H1 (cell line): Measurements from ENCODE around the gene DAPK1. TPM values are rescaled to one million over a fixed set of nuclear protein-coding genes. Genes with fewer than 3 reads are reported as not detected.
A peak's percentile ranks its signal among the peaks of the same experiment; 100 is the strongest.

Experiments used
- CTCF ChIA-PET: fragments of 300-600 bp; sonication (Branson Sonifier 250); formaldehyde crosslinking; loops from one replicate; lab custom pipeline; 2021; ENCODE audit not compliant: partially characterized antibody; lab: Charles Lee
- POLR2A ChIA-PET: fragments of 300-600 bp; sonication (Branson Sonifier 250); formaldehyde crosslinking; loops from one replicate; lab custom pipeline; 2021; ENCODE audit warnings: inconsistent platforms; ENCODE audit not compliant: partially characterized antibody; lab: Charles Lee
- DNase-seq, 2 experiments: peaks; one replicate each; pipeline versions ENCODE4 v3.0.0 to v3.0.0-alpha.2; 2010 to 2022; ENCODE audit warnings: low spot score in 2 of 2, low read depth in 1 of 2, mixed read lengths in 1 of 2
- FAIRE-seq: peaks from 2 replicates; lab custom pipeline; 2011; peaks lifted over from hg19 to GRCh38; lab: Jason Lieb, UNC
- H2AFZ ChIP-seq: 2 replicates; pipeline ENCODE4 v1.8.1; 2012; ENCODE audit warnings: low read length, inconsistent platforms
- H2AK5ac ChIP-seq: 2 replicates; pipeline ENCODE4 v1.6.1; 2013; ENCODE audit warnings: low read depth, low read length
- H2BK120ac ChIP-seq: replicated peaks from 2 replicates; pipeline ENCODE3; 2013; ENCODE audit warnings: low read depth, low read length, inconsistent platforms
- H2BK12ac ChIP-seq: 2 replicates; pipeline ENCODE4 v1.6.1; 2013; ENCODE audit warnings: low read depth, low read length
- H2BK15ac ChIP-seq: 2 replicates; pipeline ENCODE4 v1.6.1; 2013; ENCODE audit warnings: low read length
- H2BK20ac ChIP-seq: 2 replicates; pipeline ENCODE4 v1.6.1; 2013; ENCODE audit warnings: low read length
- H2BK5ac ChIP-seq: 2 replicates; pipeline ENCODE4 v1.6.1; 2013; ENCODE audit warnings: low read depth, low read length
- H3K14ac ChIP-seq: 2 replicates; pipeline ENCODE4 v1.6.1; 2013; ENCODE audit warnings: inconsistent platforms; ENCODE audit not compliant: insufficient read length
- H3K18ac ChIP-seq: 2 replicates; pipeline ENCODE4 v1.6.1; 2013; ENCODE audit warnings: low read length; ENCODE audit errors: extremely low read depth
- H3K23ac ChIP-seq: 2 replicates; pipeline ENCODE4 v1.6.1; 2013; ENCODE audit warnings: inconsistent platforms; ENCODE audit not compliant: insufficient read length
- H3K23me2 ChIP-seq: 2 replicates; pipeline ENCODE4 v1.6.1; 2013; ENCODE audit warnings: low read depth, low read length
- H3K27ac ChIP-seq: 2 replicates; pipeline ENCODE4 v1.6.1; 2011; ENCODE audit warnings: low read depth, low read length, inconsistent platforms
- H3K27me3 ChIP-seq, 4 experiments: replicated peaks in 1 of 4; 1 replicate in 1 of 4; 2 replicates in 3 of 4; pipeline versions ENCODE4 v1.6.1 to v1.8.1; 2011 to 2013; ENCODE audit warnings: low read length in 3 of 4, mild to moderate bottlenecking in 3 of 4, inconsistent platforms in 2 of 4, mixed read lengths in 2 of 4, moderate library complexity in 1 of 4; ENCODE audit not compliant: control insufficient read depth in 3 of 4, insufficient read depth in 3 of 4; ENCODE audit errors: extremely low read depth in 1 of 4
- H3K36me3 ChIP-seq, 4 experiments: 2 replicates each; pipeline versions ENCODE4 v1.6.1 to v1.8.1; 2011 to 2013; ENCODE audit warnings: mild to moderate bottlenecking in 4 of 4, low read length in 3 of 4, moderate library complexity in 2 of 4, control low read depth in 1 of 4, inconsistent platforms in 1 of 4; ENCODE audit not compliant: insufficient read depth in 4 of 4, control insufficient read depth in 2 of 4
- H3K4ac ChIP-seq: replicated peaks from 2 replicates; pipeline ENCODE3; 2013; ENCODE audit warnings: low read length, low read depth, mixed read lengths, inconsistent platforms; ENCODE audit not compliant: insufficient read length
- H3K4me1 ChIP-seq, 4 experiments: replicated peaks in 1 of 4; 1 replicate in 1 of 4; 2 replicates in 3 of 4; pipeline versions ENCODE4 v1.6.1 to v1.8.1; 2011 to 2013; ENCODE audit warnings: low read length in 3 of 4, inconsistent platforms in 2 of 4, mixed read lengths in 1 of 4; ENCODE audit not compliant: insufficient read depth in 4 of 4, control insufficient read depth in 3 of 4
- H3K4me2 ChIP-seq, 2 experiments: 2 replicates each; pipeline versions ENCODE4 v1.6.1 to v1.8.1; 2011 to 2013; ENCODE audit warnings: low read depth in 2 of 2, low read length in 2 of 2, control low read depth in 1 of 2, inconsistent platforms in 1 of 2, mild to moderate bottlenecking in 1 of 2; ENCODE audit not compliant: insufficient read depth in 1 of 2
- H3K4me3 ChIP-seq, 4 experiments: fragments of 200-600, 300-600 bp in 1 of 4; sonication (generic), shearing (Covaris generic), sonication (Bioruptor Twin) in 1 of 4; 2 replicates each; pipeline versions ENCODE4 v1.5.1 to v1.8.1; 2011 to 2016; ENCODE audit warnings: low read length in 4 of 4, low read depth in 3 of 4, control low read depth in 2 of 4, inconsistent platforms in 2 of 4, mild to moderate bottlenecking in 2 of 4, mixed read lengths in 1 of 4, moderate library complexity in 1 of 4; ENCODE audit not compliant: insufficient read depth in 2 of 4; ENCODE audit errors: extremely low read depth in 1 of 4
- H3K56ac ChIP-seq: replicated peaks from 2 replicates; pipeline ENCODE3; 2013; ENCODE audit warnings: low read depth, mild to moderate bottlenecking, mixed read lengths, low read length, inconsistent platforms; ENCODE audit not compliant: insufficient read length
- H3K79me1 ChIP-seq: 2 replicates; pipeline ENCODE4 v1.6.1; 2013; ENCODE audit warnings: low read depth, low read length, control low read depth
- H3K79me2 ChIP-seq, 2 experiments: 2 replicates each; pipeline versions ENCODE4 v1.6.1 to v1.8.1; 2012 to 2013; ENCODE audit warnings: low read length in 2 of 2, mild to moderate bottlenecking in 2 of 2, inconsistent platforms in 1 of 2; ENCODE audit not compliant: insufficient read depth in 2 of 2, control insufficient read depth in 1 of 2
- H3K9ac ChIP-seq, 4 experiments: replicated peaks in 1 of 4; 1 replicate in 1 of 4; 2 replicates in 3 of 4; pipeline versions ENCODE4 v1.6.1 to v1.8.1; 2011 to 2013; ENCODE audit warnings: low read depth in 3 of 4, low read length in 3 of 4, control low read depth in 2 of 4, mild to moderate bottlenecking in 2 of 4, moderate library complexity in 2 of 4, inconsistent platforms in 1 of 4; ENCODE audit errors: extremely low read depth in 1 of 4
- H3K9me3 ChIP-seq, 2 experiments: 2 replicates each; pipeline versions ENCODE4 v1.6.1 to v1.8.1; 2012 to 2013; ENCODE audit warnings: mild to moderate bottlenecking in 2 of 2, moderate library complexity in 2 of 2, control low read depth in 1 of 2, inconsistent platforms in 1 of 2, low read depth in 1 of 2, low read length in 1 of 2, mixed read lengths in 1 of 2; ENCODE audit not compliant: insufficient read depth in 2 of 2
- H4K20me1 ChIP-seq, 2 experiments: replicated peaks in 1 of 2; 2 replicates each; pipeline versions ENCODE3 to v1.8.1; 2011 to 2013; ENCODE audit warnings: inconsistent platforms in 2 of 2, low read length in 2 of 2, mild to moderate bottlenecking in 1 of 2; ENCODE audit not compliant: insufficient read depth in 2 of 2, control insufficient read depth in 1 of 2
- H4K5ac ChIP-seq: 2 replicates; pipeline ENCODE4 v1.6.1; 2013; ENCODE audit warnings: low read length, low read depth, mixed read lengths, inconsistent platforms; ENCODE audit not compliant: insufficient read length
- H4K8ac ChIP-seq: 2 replicates; pipeline ENCODE4 v1.8.0; 2013; ENCODE audit warnings: mild to moderate bottlenecking, moderate library complexity, low read length, inconsistent platforms; ENCODE audit not compliant: insufficient read depth; ENCODE audit errors: extremely low read depth
- H4K91ac ChIP-seq: replicated peaks from 2 replicates; pipeline ENCODE3; 2013; ENCODE audit warnings: low read length, mixed read lengths, inconsistent platforms; ENCODE audit not compliant: insufficient read length
- BRCA1 ChIP-seq: IDR thresholded peaks from 2 replicates; pipeline ENCODE4 v1.6.1; 2012; ENCODE audit warnings: low read depth, low read length, improper control_type of control experiment
- CBX8 ChIP-seq: fragments of 300-800, 300-1000 bp; sonication (generic); IDR thresholded peaks from 2 replicates; pipeline ENCODE4 v1.7.1; 2016; ENCODE audit warnings: low read depth, low read length, borderline replicate concordance
- CTBP2 ChIP-seq: IDR thresholded peaks from 2 replicates; pipeline ENCODE4 v1.7.0; 2011; ENCODE audit warnings: borderline replicate concordance, mild to moderate bottlenecking, moderate library complexity, mixed read lengths, low read length; ENCODE audit not compliant: insufficient read depth, insufficient read length
- HDAC6 ChIP-seq: IDR thresholded peaks from one replicate; pipeline ENCODE4 v1.7.1; 2012; ENCODE audit warnings: low read depth, mild to moderate bottlenecking, inconsistent platforms, low read length, moderate library complexity
- JUND ChIP-seq: IDR thresholded peaks from 2 replicates; pipeline ENCODE4 v1.6.1; 2011; ENCODE audit warnings: mild to moderate bottlenecking, improper control_type of control experiment, low read length
- KDM1A ChIP-seq: fragments of 200-600, 300-600 bp; sonication (generic); IDR thresholded peaks from 2 replicates; pipeline ENCODE4 v1.7.1; 2016; ENCODE audit warnings: mild to moderate bottlenecking, low read length, borderline replicate concordance
- KDM4A ChIP-seq: IDR thresholded peaks from one replicate; pipeline ENCODE4 v1.7.1; 2012; ENCODE audit warnings: low read depth, mild to moderate bottlenecking, moderate library complexity, low read length, inconsistent platforms; ENCODE audit not compliant: severe bottlenecking
- MAFK ChIP-seq: IDR thresholded peaks from 2 replicates; pipeline ENCODE4 v1.6.1; 2012; ENCODE audit warnings: low read depth, mild to moderate bottlenecking, improper control_type of control experiment, low read length
- RBBP5 ChIP-seq: IDR thresholded peaks from 2 replicates; pipeline ENCODE4 v1.7.1; 2012; ENCODE audit warnings: low read depth, mild to moderate bottlenecking, inconsistent platforms, low read length, moderate library complexity, borderline replicate concordance
- SP4 ChIP-seq: IDR thresholded peaks from 2 replicates; pipeline ENCODE4 v1.6.1; 2012; ENCODE audit warnings: low read length, inconsistent platforms
- SUZ12 ChIP-seq: fragments of 200-600 bp; sonication (generic); IDR thresholded peaks from 2 replicates; pipeline ENCODE4 v1.6.1; 2012; ENCODE audit warnings: mild to moderate bottlenecking, inconsistent platforms, low read length, moderate library complexity, mixed read lengths
- WGBS, 2 experiments: shearing (Covaris generic) in 1 of 2; methylation state at CpG; one replicate each; pipeline versions ENCODE4 v1.1.6 to v1.1.7; 2013 to 2015; ENCODE audit warnings: low lambda C conversion rate in 2 of 2, mixed read lengths in 2 of 2, inconsistent platforms in 1 of 2, low coverage in 1 of 2, missing lambda C conversion rate in 1 of 2; ENCODE audit not compliant: insufficient replicate concordance in 2 of 2, insufficient coverage in 1 of 2, insufficient read length in 1 of 2; ENCODE audit errors: extremely low coverage in 1 of 2, missing lambda C conversion rate in 1 of 2; 5-methylcytosine and 5-hydroxymethylcytosine counted together
- polyA plus RNA-seq, 7 experiments: library from polyadenylated mRNA; depleted of rRNA in 3 of 7; stranded (reverse) in 5 of 7; unstranded in 2 of 7; fragments of >200 nt in 5 of 7; fragments of 200-250 nt in 2 of 7; gene quantifications; 1 replicate in 5 of 7; 2 replicates in 1 of 7; 4 replicates in 1 of 7; pipeline versions ENCODE4 v1.2.1 to v1.2.3, GENCODE V29; 2011 to 2013; ENCODE audit warnings: missing spikeins in 2 of 7, mixed read lengths in 2 of 7
- total RNA-seq: library from RNA; stranded (reverse); fragmentation: NEBNext Ultra II Directional; extraction: Animal tissue kit (Norgen Biotek cat#: 25700); gene quantifications from 2 replicates; pipeline ENCODE4 v1.2.1, GENCODE V29; 2021

Gene DAPK1
- total and polyA plus RNA-seq, 2 of the 8 experiments (the other 6 are each of a cell fraction or from before 2014, with no cell fraction given) = 62.4 to 131 TPM

- Histone ChIP-seq H2BK12ac (peak overlapping the region; percentile 93; the same call in 1 of the 2 replicates), H3K27ac (no peak overlapping the region), H3K27me3 (no peaks in the 10 kb centered on the region), H3K14ac (no peak overlapping the region), H3K79me1 (peaks cover 32% of the 10 kb centered on the region), H2BK120ac (no peak overlapping the region), H3K4me1 (peaks cover 14 to 33% (median 21%) of the 10 kb centered on the region in 4 experiments), H3K36me3 (peaks cover 0 to 14% (median 2%) of the 10 kb centered on the region in 4 experiments; a peak in 5 of 8 replicates), H2AFZ (no peak overlapping the region), H2BK20ac (peak overlapping the region; percentile 96), H4K5ac (no peak overlapping the region), H4K91ac (peak overlapping the region; percentile 77), H2BK15ac (peak overlapping the region; percentile 97; the same call in 1 of the 2 replicates), H3K4ac (no peak overlapping the region), H3K4me3 (no peak overlapping the region), H4K8ac (no peak overlapping the region), H3K23me2 (no peaks in the 10 kb centered on the region; the same call in 1 of the 2 replicates), H2AK5ac (peak overlapping the region; percentile 77; the same call in 1 of the 2 replicates), H3K18ac (peak overlapping the region; percentile 51; the same call in 1 of the 2 replicates), H2BK5ac (peak overlapping the region; percentile 89; the same call in 1 of the 2 replicates), H3K79me2 (peaks cover 4 to 94% of the 10 kb centered on the region in 2 experiments), H4K20me1 (peaks cover 8 to 18% of the 10 kb centered on the region in 2 experiments), H3K9me3 (no peaks in the 10 kb centered on the region), H3K9ac (no peak overlapping the region), H3K4me2 (no peak overlapping the region), H3K23ac (no peak overlapping the region), H3K56ac (no peak overlapping the region)
- DNase-seq = no peak
- WGBS, 2 experiments = 81% methylated on average over 3 of the region's 3 CpGs; no CpG with 5 or more reads in 1 of the 2 experiments
- ChIA-PET POLR2A (interaction anchor here (1.4 kb wide), 1 partner anchor 11 kb away, joined by 4 read pairs; no protein-coding TSS in a partner anchor), CTCF (interaction anchor here (1.2 to 1.5 kb wide), 2 partner anchors 8 to 20 kb away, joined by 3 to 5 read pairs; no protein-coding TSS in a partner anchor)
- no peak for FAIRE-seq
- TF ChIP-seq JUND = no peak
- TF ChIP-seq KDM1A = no peak
- TF ChIP-seq SP4 = no peak
- TF ChIP-seq CTBP2 = no peak
- TF ChIP-seq SUZ12 = no peak
- TF ChIP-seq MAFK = no peak
- TF ChIP-seq RBBP5 = no peak
- no peak for TF ChIP-seq BRCA1
- no peak for TF ChIP-seq HDAC6
- TF ChIP-seq KDM4A = no peak
- no peak for TF ChIP-seq CBX8
Measured at GRCh38 chr9:87516926-87517290, 19.2 kb downstream of the DAPK1 start.
